Activated CD8-positive, alpha-beta T cell treated with anti-CD3 and anti-CD28 coated beads, Interleukin-2, amount 10 ng/mL, durations not matched to agents 7 days and 5 days (primary cell): ENCODE measurements around the gene VTN. TPM values are rescaled to one million over a fixed set of nuclear protein-coding genes. Genes with fewer than 3 reads are reported as not detected.
A peak's percentile ranks its signal among the peaks of the same experiment; 100 is the strongest.

ENCODE experiments used
- ATAC-seq: fragments of 150-1000 bp; cut with Tn5 transposase; one replicate; pipeline ENCODE4 v1.10.0; 2021; ENCODE audit warnings: moderate library complexity
- CTCF ChIA-PET: fragments of 350-600 bp; sonication (Branson Sonifier 250); formaldehyde crosslinking; loops from one replicate; lab custom pipeline; 2021; ENCODE audit warnings: antibody characterized with exemption; lab: Charles Lee
- POLR2A ChIA-PET: fragments of 350-600 bp; sonication (Branson Sonifier 250); formaldehyde crosslinking; loops from one replicate; lab custom pipeline; 2021; ENCODE audit warnings: antibody characterized with exemption; lab: Charles Lee
- DNase-seq: peaks from one replicate; pipeline ENCODE4 v3.0.0-alpha.2; 2020
- H3K27ac Mint-ChIP-seq: one replicate; pipeline ENCODE4 v1.8.0; 2021; ENCODE audit warnings: mild to moderate bottlenecking, mixed read lengths
- H3K27me3 Mint-ChIP-seq: one replicate; pipeline ENCODE4 v1.8.0; 2021; ENCODE audit warnings: low read depth, mixed read lengths
- H3K36me3 Mint-ChIP-seq: one replicate; pipeline ENCODE4 v1.8.0; 2021; ENCODE audit warnings: low read depth, mixed read lengths
- H3K4me1 Mint-ChIP-seq: one replicate; pipeline ENCODE4 v1.8.0; 2021; ENCODE audit warnings: low read depth, mixed read lengths
- H3K4me3 Mint-ChIP-seq: one replicate; pipeline ENCODE4 v1.8.0; 2021; ENCODE audit warnings: mild to moderate bottlenecking, mixed read lengths
- H3K9me3 Mint-ChIP-seq: one replicate; pipeline ENCODE4 v1.8.0; 2022; ENCODE audit warnings: mixed read lengths; ENCODE audit not compliant: insufficient read depth
- total RNA-seq, 2 experiments: library from RNA; stranded (reverse); gene quantifications; one replicate each; pipeline ENCODE4 v1.2.3, GENCODE V29; 2021

Gene VTN, protein sequence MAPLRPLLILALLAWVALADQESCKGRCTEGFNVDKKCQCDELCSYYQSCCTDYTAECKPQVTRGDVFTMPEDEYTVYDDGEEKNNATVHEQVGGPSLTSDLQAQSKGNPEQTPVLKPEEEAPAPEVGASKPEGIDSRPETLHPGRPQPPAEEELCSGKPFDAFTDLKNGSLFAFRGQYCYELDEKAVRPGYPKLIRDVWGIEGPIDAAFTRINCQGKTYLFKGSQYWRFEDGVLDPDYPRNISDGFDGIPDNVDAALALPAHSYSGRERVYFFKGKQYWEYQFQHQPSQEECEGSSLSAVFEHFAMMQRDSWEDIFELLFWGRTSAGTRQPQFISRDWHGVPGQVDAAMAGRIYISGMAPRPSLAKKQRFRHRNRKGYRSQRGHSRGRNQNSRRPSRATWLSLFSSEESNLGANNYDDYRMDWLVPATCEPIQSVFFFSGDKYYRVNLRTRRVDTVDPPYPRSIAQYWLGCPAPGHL
- not detected for total RNA-seq

DNA sequence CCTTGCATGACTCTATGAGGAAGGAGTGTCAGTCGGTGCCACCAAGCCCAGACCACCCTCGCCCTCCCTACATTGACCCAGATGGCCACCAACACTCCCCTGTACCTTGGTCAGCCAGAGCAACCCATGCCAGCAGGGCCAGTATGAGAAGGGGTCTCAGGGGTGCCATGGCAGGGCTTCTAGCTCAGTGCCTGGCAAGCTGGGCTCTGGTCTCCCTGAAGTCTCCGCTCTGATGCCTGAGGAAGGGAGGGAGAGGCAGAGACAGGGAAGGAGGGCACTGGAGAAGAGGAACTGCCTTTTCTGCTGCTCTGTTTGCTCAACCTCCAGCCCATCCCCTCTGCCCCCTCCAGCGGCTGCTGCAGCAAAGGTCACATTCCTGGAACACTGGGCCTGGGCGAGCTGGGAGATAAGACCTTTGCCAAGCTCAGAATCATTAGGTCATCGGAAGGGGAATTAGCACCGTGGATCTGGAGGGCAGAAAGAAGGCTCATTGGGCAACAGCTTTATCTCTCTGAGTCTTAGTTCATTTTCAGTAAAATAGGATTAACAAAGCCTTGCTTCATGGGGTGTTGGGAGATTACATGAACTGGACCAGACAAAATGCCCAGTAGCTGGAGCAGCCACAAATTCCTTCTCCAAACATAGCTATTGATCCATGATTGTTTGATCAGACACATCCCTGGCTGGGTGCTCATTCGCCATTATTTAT is at the start of gene VTN:
VTN (minus strand) TSS at position 273 of the 709 bp plus-strand sequence; CDS start at position 169, 104 bp downstream.
- peaks cover 4% of the 10 kb centered on the region for H3K36me3 Mint-ChIP-seq
- CTCF ChIA-PET, result interaction anchor here (0.6 to 1.7 kb wide), 3 partner anchors 14 to 179 kb away, joined by 3 to 4 read pairs (median 4); no protein-coding TSS in a partner anchor

DNA sequence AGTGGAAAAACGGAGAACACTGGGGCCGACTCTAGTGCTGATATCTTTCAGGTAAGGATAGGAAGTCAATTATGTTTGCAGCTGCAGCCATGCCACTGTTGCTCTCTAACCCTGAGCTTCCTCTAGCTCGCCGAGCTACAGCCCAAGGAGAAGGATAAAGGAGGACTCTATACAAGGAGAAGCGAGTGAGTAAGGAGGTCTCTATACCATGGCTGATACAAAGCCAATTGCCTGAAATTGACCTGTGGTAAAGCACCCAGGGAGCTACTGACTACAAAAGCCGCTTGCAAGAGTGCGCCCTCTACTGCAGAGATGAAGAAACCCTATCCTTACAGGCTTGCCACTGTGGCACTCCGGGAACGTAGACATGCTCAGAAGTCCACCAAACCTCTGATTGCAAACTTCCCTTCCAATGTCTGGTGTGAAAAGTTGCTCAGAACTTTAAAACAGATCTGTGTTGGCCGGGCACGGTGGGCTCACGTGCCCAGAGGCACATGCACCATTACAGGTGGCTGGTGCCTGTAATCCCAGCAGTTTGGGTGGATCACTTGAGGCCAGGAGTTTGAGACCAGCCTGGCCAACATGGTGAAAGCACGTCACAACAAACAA is 46.7 kb upstream of the VTN start:
- Mint-ChIP-seq H3K27ac (no peak overlapping the region), H3K36me3 (no peaks in the 10 kb centered on the region), H3K9me3 (no peaks in the 10 kb centered on the region), H3K4me3 (no peak overlapping the region), H3K27me3 (peaks cover 7% of the 10 kb centered on the region), H3K4me1 (peaks cover 2% of the 10 kb centered on the region)
- ChIA-PET POLR2A (no interaction called here), CTCF (interaction anchor here (0.6 to 2.6 kb wide), 35 partner anchors 8 to 803 kb away, joined by 3 to 24 read pairs (median 3); partner anchors contain the start of genes IFT20, LYRM9, POLDIP2 and SLC46A1)
- DNase-seq, result peak; percentile 70
- ATAC-seq, result peak; percentile 96

More for the DNA sequence above, at the start of gene VTN:
- Mint-ChIP-seq H3K27ac (peak within 1 kb of the TSS; percentile 85), H3K4me3 (peak within 1 kb of the TSS; percentile 87), H3K4me1 (peaks cover 21% of the 10 kb centered on the region), H3K9me3 (no peaks in the 10 kb centered on the region), H3K27me3 (no peaks in the 10 kb centered on the region)
- DNase-seq, result no peak
- no peak for ATAC-seq
- POLR2A ChIA-PET, result interaction anchor here (1.7 to 7.4 kb wide), 2 partner anchors 13 to 34 kb away, joined by 5 to 45 read pairs; partner anchors contain the start of genes IFT20, POLDIP2 and TNFAIP1

DNA sequence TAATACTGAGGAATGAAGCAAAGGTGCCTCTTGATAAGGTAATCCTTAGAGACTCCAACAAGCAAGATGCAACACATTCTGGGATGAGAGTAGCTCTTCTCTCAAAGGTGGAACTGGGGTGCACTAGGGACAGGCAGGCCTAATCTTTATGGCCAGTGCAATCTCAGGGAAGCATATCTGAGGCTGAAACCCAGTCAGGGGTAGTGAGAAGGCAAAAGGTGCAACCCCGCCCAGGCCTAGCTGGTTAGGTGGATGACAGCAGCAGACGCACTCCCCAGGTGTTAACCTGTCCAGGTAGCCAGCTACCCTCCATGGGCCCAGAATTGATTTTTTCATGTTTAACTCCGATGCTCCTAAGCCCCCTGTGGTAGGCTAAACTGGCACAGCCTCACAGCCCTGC is 45.8 kb upstream of the VTN start:
- Mint-ChIP-seq H3K27ac (no peak overlapping the region), H3K27me3 (peaks cover 11% of the 10 kb centered on the region), H3K36me3 (no peaks in the 10 kb centered on the region), H3K9me3 (no peaks in the 10 kb centered on the region), H3K4me1 (peaks cover 2% of the 10 kb centered on the region), H3K4me3 (no peak overlapping the region)
- ChIA-PET CTCF (interaction anchor here (1.0 to 2.6 kb wide), 14 partner anchors 8 to 68 kb away, joined by 3 to 24 read pairs (median 5); partner anchors contain the start of genes POLDIP2 and SLC46A1), POLR2A (no interaction called here)
- ATAC-seq, result no peak
- no peak for DNase-seq

DNA sequence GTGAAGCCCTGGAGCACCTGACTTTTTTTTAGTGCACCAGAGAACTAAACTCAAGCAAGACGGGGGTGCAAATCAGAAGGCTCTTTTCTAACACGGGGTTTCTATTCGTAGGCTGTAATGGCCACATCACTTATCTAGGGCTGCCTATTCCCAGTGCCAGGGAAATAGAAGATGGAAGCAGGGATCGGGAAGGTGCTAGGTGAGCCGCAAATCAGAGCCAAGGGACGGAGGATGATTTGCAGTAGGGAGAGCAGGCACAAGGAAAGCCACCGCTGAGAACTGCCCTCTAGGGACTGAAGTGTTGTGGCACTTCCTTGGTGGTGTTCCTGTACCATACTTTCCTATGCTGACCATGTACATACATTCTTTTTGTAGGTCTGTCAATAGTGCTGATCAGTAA is 43.7 kb upstream of the VTN start:
- DNase-seq, result no peak

DNA sequence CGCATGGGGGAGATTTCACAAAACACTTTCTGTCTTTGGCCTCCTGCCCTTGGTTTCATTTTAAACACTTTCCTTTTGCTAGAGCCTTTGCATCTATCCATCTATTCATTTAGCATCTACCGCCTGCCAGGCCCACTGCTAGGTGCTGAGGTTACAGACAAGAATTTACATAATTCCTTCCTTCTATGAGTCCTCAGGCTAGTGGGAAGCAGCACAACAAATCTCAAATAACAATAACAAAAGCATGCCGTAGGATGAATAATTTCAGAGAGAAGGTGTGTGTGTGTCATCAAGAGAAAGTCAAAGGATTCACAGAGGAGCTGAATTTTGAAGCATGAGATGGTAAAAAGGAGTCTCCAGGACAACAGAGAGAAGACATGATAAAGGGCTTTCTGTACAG is 42.0 kb upstream of the VTN start:
- no peak for ATAC-seq
- H3K27ac Mint-ChIP-seq, result no peak overlapping the region
- H3K27me3 Mint-ChIP-seq, result peaks cover 26% of the 10 kb centered on the region
- no peaks in the 10 kb centered on the region for H3K9me3 Mint-ChIP-seq
- no peak for DNase-seq
- H3K4me3 Mint-ChIP-seq, result no peak overlapping the region
- no peaks in the 10 kb centered on the region for H3K36me3 Mint-ChIP-seq
- CTCF ChIA-PET, result no interaction called here
- POLR2A ChIA-PET, result no interaction called here
- peaks cover 2% of the 10 kb centered on the region for H3K4me1 Mint-ChIP-seq

More for the DNA sequence above, 43.7 kb upstream of the VTN start:
- no peak for ATAC-seq
- H3K36me3 Mint-ChIP-seq, result no peaks in the 10 kb centered on the region
- CTCF ChIA-PET, result no interaction called here
- peaks cover 2% of the 10 kb centered on the region for H3K4me1 Mint-ChIP-seq
- peaks cover 19% of the 10 kb centered on the region for H3K27me3 Mint-ChIP-seq
- H3K27ac Mint-ChIP-seq, result no peak overlapping the region
- no peaks in the 10 kb centered on the region for H3K9me3 Mint-ChIP-seq
- H3K4me3 Mint-ChIP-seq, result no peak overlapping the region
- POLR2A ChIA-PET, result no interaction called here

DNA sequence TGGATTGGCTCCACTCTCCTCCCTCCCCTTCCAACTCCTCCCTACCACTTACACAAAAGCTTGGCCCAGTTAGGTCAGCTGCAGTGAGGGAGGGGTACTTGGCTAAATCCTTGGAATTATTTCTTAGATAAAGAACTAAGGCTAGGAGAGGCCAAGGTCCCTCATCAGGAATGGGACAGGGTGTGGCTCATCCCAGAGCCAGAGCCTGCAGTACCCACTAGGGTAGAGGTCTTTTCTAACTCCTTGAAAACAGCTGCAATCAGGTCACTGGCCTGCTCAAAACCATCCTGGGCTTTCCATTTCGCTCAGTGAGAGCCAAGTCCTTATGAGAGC is 37.8 kb upstream of the VTN start:
- Mint-ChIP-seq H3K4me3 (no peak overlapping the region), H3K9me3 (no peaks in the 10 kb centered on the region), H3K27me3 (peaks cover 23% of the 10 kb centered on the region), H3K36me3 (no peaks in the 10 kb centered on the region), H3K27ac (no peak overlapping the region), H3K4me1 (peaks cover 8% of the 10 kb centered on the region)
- POLR2A ChIA-PET, result no interaction called here
- CTCF ChIA-PET, result interaction anchor here (2.8 kb wide), 1 partner anchor 9 kb away, joined by 24 read pairs; no protein-coding TSS in a partner anchor
- DNase-seq (no peak), ATAC-seq (no peak)

DNA sequence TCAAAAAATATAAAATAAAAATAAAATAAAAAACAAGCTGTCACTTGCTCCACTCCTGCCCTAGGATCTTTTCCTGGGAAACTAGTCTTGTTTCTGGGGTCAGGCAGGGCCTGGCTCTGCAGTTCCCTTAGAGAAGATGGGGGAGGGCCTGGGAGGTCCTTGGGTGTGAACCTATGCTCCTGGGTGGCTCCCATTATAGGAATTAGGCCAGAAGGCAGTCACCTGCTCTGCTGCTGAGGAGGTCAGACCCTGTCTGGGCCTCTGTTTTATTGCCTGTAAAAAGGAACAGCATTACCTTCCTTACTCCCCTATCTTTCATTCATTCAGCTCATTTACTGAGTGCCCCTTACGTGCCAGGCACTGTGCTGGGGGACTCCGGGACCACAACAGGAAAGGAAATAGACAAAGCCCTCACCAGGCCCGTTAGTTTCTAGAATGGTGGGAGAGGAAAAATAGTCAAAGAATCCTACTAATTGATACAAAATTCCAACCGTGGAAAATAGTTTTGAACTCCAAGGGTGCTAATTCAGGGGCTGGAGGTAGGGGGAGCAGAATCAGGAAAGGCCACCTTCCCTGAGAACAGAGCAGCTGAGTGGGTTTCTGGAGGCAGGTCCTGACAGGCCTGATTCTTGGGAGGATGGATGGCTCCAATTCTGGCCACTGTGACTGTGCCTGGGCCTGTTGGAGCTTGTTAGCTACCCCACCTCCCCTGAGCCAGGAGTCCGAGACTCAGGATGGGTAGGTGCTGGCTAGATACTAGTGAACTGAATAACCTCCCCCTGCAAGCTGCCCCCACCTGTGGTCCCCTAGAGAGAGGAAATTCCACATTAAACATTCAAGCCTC is 37.2 kb upstream of the VTN start:
- Mint-ChIP-seq H3K36me3 (no peaks in the 10 kb centered on the region), H3K4me3 (no peak overlapping the region), H3K9me3 (no peaks in the 10 kb centered on the region), H3K27ac (no peak overlapping the region), H3K4me1 (peaks cover 8% of the 10 kb centered on the region), H3K27me3 (peaks cover 23% of the 10 kb centered on the region)
- ChIA-PET POLR2A (interaction anchor here (0.7 kb wide), 1 partner anchor 287 kb away, joined by 3 read pairs; no protein-coding TSS in a partner anchor), CTCF (interaction anchor here (2.8 kb wide), 1 partner anchor 10 kb away, joined by 24 read pairs; no protein-coding TSS in a partner anchor)
- DNase-seq (no peak), ATAC-seq (no peak)

DNA sequence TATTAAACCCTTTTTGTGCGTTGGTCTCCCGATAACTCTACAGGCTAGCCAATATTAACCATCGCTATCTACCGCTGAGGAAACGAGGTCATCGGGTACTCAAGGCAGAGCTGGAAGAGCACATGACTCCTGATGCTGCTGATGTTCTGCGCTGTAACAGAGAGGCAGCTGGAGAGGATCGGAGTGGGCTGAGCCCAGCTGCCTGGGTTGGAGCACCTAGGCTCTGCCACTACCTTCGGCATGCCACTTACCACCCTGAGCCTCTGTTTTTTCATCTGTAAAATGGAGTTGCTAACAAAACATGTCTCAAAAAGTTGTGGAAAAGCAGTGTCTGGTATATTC is 36.3 kb upstream of the VTN start:
- ATAC-seq, result no peak
- ChIA-PET POLR2A (no interaction called here), CTCF (interaction anchor here (2.8 to 3.6 kb wide), 2 partner anchors 10 kb away, joined by 19 to 24 read pairs; no protein-coding TSS in a partner anchor)
- Mint-ChIP-seq H3K4me1 (peaks cover 13% of the 10 kb centered on the region), H3K27ac (peak overlapping the region; percentile 45), H3K4me3 (peak overlapping the region; percentile 70), H3K9me3 (no peaks in the 10 kb centered on the region), H3K36me3 (no peaks in the 10 kb centered on the region), H3K27me3 (peaks cover 19% of the 10 kb centered on the region)
- no peak for DNase-seq

DNA sequence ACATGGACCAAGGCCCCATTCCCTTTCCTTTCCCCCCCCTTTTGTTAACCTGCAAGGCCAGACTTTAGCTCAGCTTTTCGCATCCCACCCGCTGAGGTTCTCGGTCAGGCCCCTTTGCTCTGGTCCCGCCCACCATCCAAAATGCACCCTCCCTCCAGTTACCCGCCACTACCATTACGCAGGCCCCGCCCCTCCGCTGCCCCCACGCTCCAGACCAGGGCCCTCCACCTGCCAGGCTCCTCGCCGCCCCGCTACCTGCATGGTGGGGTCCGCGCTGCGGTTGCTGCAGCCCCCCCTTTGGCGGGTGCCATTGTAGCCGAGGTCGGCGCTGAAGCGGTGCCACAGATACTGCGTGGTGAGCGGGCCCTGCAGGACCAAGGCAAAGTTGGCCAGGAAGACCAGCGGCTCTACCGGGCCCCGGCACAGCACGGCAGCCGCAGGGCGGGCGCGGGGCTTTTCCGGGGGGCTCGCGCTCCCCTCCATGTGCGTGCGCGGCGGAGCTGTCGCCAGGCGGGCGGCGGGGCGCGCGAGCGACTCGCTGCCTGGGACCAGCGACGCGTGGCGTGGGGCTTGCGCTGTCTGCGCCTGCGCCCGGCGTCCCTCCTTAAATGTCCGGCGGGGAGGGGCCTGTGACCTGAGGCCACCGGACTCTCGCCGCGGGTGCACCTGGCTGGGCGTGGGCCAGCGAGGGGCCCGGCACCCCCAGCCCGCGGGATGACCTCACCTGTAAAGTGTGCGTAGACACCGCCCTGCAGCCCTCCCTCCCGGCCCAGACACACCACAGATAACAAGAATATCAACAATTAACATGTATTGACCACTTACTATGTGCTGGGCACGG is 35.7 kb upstream of the VTN start, which contains the start of gene SLC46A1:
SLC46A1 (minus strand) TSS at position 581 of the 841 bp plus-strand sequence; CDS start at position 483, 98 bp downstream.
- DNase-seq (peak; percentile 60), ATAC-seq (peak; percentile 84)
- Mint-ChIP-seq H3K4me3 (peak within 1 kb of the TSS; percentile 72), H3K9me3 (no peaks in the 10 kb centered on the region), H3K36me3 (no peaks in the 10 kb centered on the region), H3K27ac (peak within 1 kb of the TSS; percentile 45), H3K4me1 (peaks cover 13% of the 10 kb centered on the region), H3K27me3 (peaks cover 15% of the 10 kb centered on the region)
- CTCF ChIA-PET, result interaction anchor here (3.6 kb wide), 1 partner anchor 11 kb away, joined by 19 read pairs; no protein-coding TSS in a partner anchor
- POLR2A ChIA-PET, result interaction anchor here (1.2 to 1.5 kb wide), 3 partner anchors 21 to 70 kb away, joined by 4 to 7 read pairs (median 6); partner anchors contain the start of genes IFT20, POLDIP2 and TNFAIP1
